ENCODE measurements around the gene ASAH2.

GRCh38 chr10:50222199-50222598, 29.1 kb downstream of the ASAH2 start:
- TF ChIP-seq, protein P1, sequence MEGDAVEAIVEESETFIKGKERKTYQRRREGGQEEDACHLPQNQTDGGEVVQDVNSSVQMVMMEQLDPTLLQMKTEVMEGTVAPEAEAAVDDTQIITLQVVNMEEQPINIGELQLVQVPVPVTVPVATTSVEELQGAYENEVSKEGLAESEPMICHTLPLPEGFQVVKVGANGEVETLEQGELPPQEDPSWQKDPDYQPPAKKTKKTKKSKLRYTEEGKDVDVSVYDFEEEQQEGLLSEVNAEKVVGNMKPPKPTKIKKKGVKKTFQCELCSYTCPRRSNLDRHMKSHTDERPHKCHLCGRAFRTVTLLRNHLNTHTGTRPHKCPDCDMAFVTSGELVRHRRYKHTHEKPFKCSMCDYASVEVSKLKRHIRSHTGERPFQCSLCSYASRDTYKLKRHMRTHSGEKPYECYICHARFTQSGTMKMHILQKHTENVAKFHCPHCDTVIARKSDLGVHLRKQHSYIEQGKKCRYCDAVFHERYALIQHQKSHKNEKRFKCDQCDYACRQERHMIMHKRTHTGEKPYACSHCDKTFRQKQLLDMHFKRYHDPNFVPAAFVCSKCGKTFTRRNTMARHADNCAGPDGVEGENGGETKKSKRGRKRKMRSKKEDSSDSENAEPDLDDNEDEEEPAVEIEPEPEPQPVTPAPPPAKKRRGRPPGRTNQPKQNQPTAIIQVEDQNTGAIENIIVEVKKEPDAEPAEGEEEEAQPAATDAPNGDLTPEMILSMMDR (IDR thresholded peaks at IDR 0.05; ENCODE audit: insufficient read depth, low read length): no peak
- no peak for TF ChIP-seq POLR2AphosphoS5 (IDR thresholded peaks at IDR 0.05; ENCODE audit: low read depth)
- TF ChIP-seq GABPA (IDR thresholded peaks at IDR 0.05; ENCODE audit: low read depth): no peak
- TF ChIP-seq, protein P2, sequence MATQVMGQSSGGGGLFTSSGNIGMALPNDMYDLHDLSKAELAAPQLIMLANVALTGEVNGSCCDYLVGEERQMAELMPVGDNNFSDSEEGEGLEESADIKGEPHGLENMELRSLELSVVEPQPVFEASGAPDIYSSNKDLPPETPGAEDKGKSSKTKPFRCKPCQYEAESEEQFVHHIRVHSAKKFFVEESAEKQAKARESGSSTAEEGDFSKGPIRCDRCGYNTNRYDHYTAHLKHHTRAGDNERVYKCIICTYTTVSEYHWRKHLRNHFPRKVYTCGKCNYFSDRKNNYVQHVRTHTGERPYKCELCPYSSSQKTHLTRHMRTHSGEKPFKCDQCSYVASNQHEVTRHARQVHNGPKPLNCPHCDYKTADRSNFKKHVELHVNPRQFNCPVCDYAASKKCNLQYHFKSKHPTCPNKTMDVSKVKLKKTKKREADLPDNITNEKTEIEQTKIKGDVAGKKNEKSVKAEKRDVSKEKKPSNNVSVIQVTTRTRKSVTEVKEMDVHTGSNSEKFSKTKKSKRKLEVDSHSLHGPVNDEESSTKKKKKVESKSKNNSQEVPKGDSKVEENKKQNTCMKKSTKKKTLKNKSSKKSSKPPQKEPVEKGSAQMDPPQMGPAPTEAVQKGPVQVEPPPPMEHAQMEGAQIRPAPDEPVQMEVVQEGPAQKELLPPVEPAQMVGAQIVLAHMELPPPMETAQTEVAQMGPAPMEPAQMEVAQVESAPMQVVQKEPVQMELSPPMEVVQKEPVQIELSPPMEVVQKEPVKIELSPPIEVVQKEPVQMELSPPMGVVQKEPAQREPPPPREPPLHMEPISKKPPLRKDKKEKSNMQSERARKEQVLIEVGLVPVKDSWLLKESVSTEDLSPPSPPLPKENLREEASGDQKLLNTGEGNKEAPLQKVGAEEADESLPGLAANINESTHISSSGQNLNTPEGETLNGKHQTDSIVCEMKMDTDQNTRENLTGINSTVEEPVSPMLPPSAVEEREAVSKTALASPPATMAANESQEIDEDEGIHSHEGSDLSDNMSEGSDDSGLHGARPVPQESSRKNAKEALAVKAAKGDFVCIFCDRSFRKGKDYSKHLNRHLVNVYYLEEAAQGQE (IDR thresholded peaks at IDR 0.05; ENCODE audit: insufficient replicate concordance, low read depth): no peak

Measured in HL-60 (cell line).